ENCODE measurements around the gene PIK3R3. TPM values are rescaled to one million over a fixed set of nuclear protein-coding genes. Genes with fewer than 3 reads are reported as not detected.
A peak's percentile ranks its signal among the peaks of the same experiment; 100 is the strongest.

Gene PIK3R3
- total and polyA plus RNA-seq, 2 experiments from 2014 or later: 8.4 to 16.8 TPM

- H3K4me2 ChIP-seq: no peak overlapping the region
- no peak for DNase-seq (ENCODE audit: low spot score)
- H3K4me1 ChIP-seq (ENCODE audit: insufficient read depth): no peaks in the 10 kb centered on the region
- no peaks in the 10 kb centered on the region for H3K36me3 ChIP-seq (replicated peaks; ENCODE audit: insufficient read depth, low read depth)
- no peaks in the 10 kb centered on the region for H3K9me3 ChIP-seq (ENCODE audit: low read depth)
- no peak for TF ChIP-seq EZH2 (IDR thresholded peaks at IDR 0.05; ENCODE audit: borderline replicate concordance)
- no peak for TF ChIP-seq CTCF (IDR thresholded peaks at IDR 0.05; ENCODE audit: poor library complexity)
- TF ChIP-seq EZH2phosphoT487 (IDR thresholded peaks at IDR 0.05; ENCODE audit: low read depth, severe bottlenecking, unreplicated experiment): no peak
- H3K27me3 ChIP-seq: no peaks in the 10 kb centered on the region
- H3K27ac ChIP-seq: peak overlapping the region; percentile 13
- no peak overlapping the region for H3K4me3 ChIP-seq
- H2AFZ ChIP-seq: no peak overlapping the region
- H4K20me1 ChIP-seq (ENCODE audit: insufficient read depth, poor library complexity, severe bottlenecking): no peaks in the 10 kb centered on the region
- no peaks in the 10 kb centered on the region for H3K79me2 ChIP-seq
- H3K9me2 ChIP-seq (replicated peaks; ENCODE audit: insufficient read depth): no peaks in the 10 kb centered on the region
- WGBS (ENCODE audit: low lambda C conversion rate, missing lambda C conversion rate): 87% methylated on average over 2 of the region's 2 CpGs
These were observed 17.7 kb upstream of the PIK3R3 start for GRCh38 chr1:46150085-46150484.

- no peaks in the 10 kb centered on the region for H3K4me1 ChIP-seq (ENCODE audit: insufficient read depth)
- H3K27ac ChIP-seq: no peak overlapping the region
- TF ChIP-seq CTCF (IDR thresholded peaks at IDR 0.05; ENCODE audit: poor library complexity) (no peak), EZH2phosphoT487 (IDR thresholded peaks at IDR 0.05; ENCODE audit: low read depth, severe bottlenecking, unreplicated experiment) (no peak), EZH2 (IDR thresholded peaks at IDR 0.05; ENCODE audit: borderline replicate concordance) (no peak)
- H3K9me3 ChIP-seq (ENCODE audit: low read depth): no peaks in the 10 kb centered on the region
- 84% methylated on average over 2 of the region's 2 CpGs for WGBS (ENCODE audit: low lambda C conversion rate, missing lambda C conversion rate)
- no peaks in the 10 kb centered on the region for H3K9me2 ChIP-seq (replicated peaks; ENCODE audit: insufficient read depth)
- H2AFZ ChIP-seq: no peak overlapping the region
- no peak overlapping the region for H3K4me3 ChIP-seq
- no peak for DNase-seq (ENCODE audit: low spot score)
- no peak overlapping the region for H3K4me2 ChIP-seq
- H3K27me3 ChIP-seq: no peaks in the 10 kb centered on the region
- H3K36me3 ChIP-seq (replicated peaks; ENCODE audit: insufficient read depth, low read depth): no peaks in the 10 kb centered on the region
- no peaks in the 10 kb centered on the region for H3K79me2 ChIP-seq
- no peaks in the 10 kb centered on the region for H4K20me1 ChIP-seq (ENCODE audit: insufficient read depth, poor library complexity, severe bottlenecking)
These were observed 15.9 kb upstream of the PIK3R3 start for GRCh38 chr1:46148318-46148717.

- H3K4me3 ChIP-seq: no peak overlapping the region
- no peaks in the 10 kb centered on the region for H3K9me2 ChIP-seq (replicated peaks; ENCODE audit: insufficient read depth)
- H2AFZ ChIP-seq: peak overlapping the region; percentile 29
- H3K27me3 ChIP-seq: no peaks in the 10 kb centered on the region
- H3K79me2 ChIP-seq: no peaks in the 10 kb centered on the region
- no peaks in the 10 kb centered on the region for H3K36me3 ChIP-seq (replicated peaks; ENCODE audit: insufficient read depth, low read depth)
- H4K20me1 ChIP-seq (ENCODE audit: insufficient read depth, poor library complexity, severe bottlenecking): no peaks in the 10 kb centered on the region
- 27% methylated on average over 3 of the region's 3 CpGs for WGBS (ENCODE audit: low lambda C conversion rate, missing lambda C conversion rate)
- H3K27ac ChIP-seq: peak overlapping the region; percentile 62
- peak overlapping the region; percentile 73 for H3K4me2 ChIP-seq
- no peaks in the 10 kb centered on the region for H3K4me1 ChIP-seq (ENCODE audit: insufficient read depth)
- TF ChIP-seq EZH2 (IDR thresholded peaks at IDR 0.05; ENCODE audit: borderline replicate concordance) (no peak), EZH2phosphoT487 (IDR thresholded peaks at IDR 0.05; ENCODE audit: low read depth, severe bottlenecking, unreplicated experiment) (no peak)
- H3K9me3 ChIP-seq (ENCODE audit: low read depth): no peaks in the 10 kb centered on the region
- DNase-seq (ENCODE audit: low spot score): no peak
These were observed 5.5 kb upstream of the PIK3R3 start for GRCh38 chr1:46137916-46138315.

- H3K4me2 ChIP-seq: no peak overlapping the region
- H3K27me3 ChIP-seq: no peaks in the 10 kb centered on the region
- no peaks in the 10 kb centered on the region for H3K9me2 ChIP-seq (replicated peaks; ENCODE audit: insufficient read depth)
- no peak overlapping the region for H3K27ac ChIP-seq
- no peaks in the 10 kb centered on the region for H3K9me3 ChIP-seq (ENCODE audit: low read depth)
- TF ChIP-seq EZH2 (IDR thresholded peaks at IDR 0.05; ENCODE audit: borderline replicate concordance) (no peak), EZH2phosphoT487 (IDR thresholded peaks at IDR 0.05; ENCODE audit: low read depth, severe bottlenecking, unreplicated experiment) (no peak), CTCF (IDR thresholded peaks at IDR 0.05; ENCODE audit: poor library complexity) (no peak)
- no peak overlapping the region for H3K4me3 ChIP-seq
- H3K4me1 ChIP-seq (ENCODE audit: insufficient read depth): no peaks in the 10 kb centered on the region
- no peaks in the 10 kb centered on the region for H4K20me1 ChIP-seq (ENCODE audit: insufficient read depth, poor library complexity, severe bottlenecking)
- no peak overlapping the region for H2AFZ ChIP-seq
- DNase-seq (ENCODE audit: low spot score): no peak
- no peaks in the 10 kb centered on the region for H3K36me3 ChIP-seq (replicated peaks; ENCODE audit: insufficient read depth, low read depth)
- no peaks in the 10 kb centered on the region for H3K79me2 ChIP-seq
These were observed 4.3 kb upstream of the PIK3R3 start for GRCh38 chr1:46136711-46137110.

Data from hepatocyte (in vitro differentiated cells).